ENCODE data around the gene RASGEF1B.
A peak's percentile ranks its signal among the peaks of the same experiment; 100 is the strongest.

RASGEF1B gene

GRCh38 chr4:81468678-81469077, 3.0 kb downstream of the RASGEF1B start:
- H3K27ac ChIP-seq, result no peak overlapping the region
- DNase-seq (ENCODE audit: low read depth, low spot score), result no peak

- H3K27ac ChIP-seq, result peak overlapping the region; percentile 74
- DNase-seq (ENCODE audit: low read depth, low spot score), result no peak
These were observed 4.1 kb downstream of the RASGEF1B start for GRCh38 chr4:81467672-81467964.

GRCh38 chr4:81466841-81467671, 4.7 kb downstream of the RASGEF1B start:
- DNase-seq (ENCODE audit: low read depth, low spot score), result peak; percentile 70
- H3K27ac ChIP-seq, result peak overlapping the region; percentile 74

GRCh38 chr4:81465406-81466340, 6.0 kb downstream of the RASGEF1B start:
- DNase-seq (ENCODE audit: low read depth, low spot score), result no peak
- H3K27ac ChIP-seq, result no peak overlapping the region

- no peak overlapping the region for H3K27ac ChIP-seq
- DNase-seq (ENCODE audit: low read depth, low spot score), result no peak
These were observed 10.9 kb downstream of the RASGEF1B start for GRCh38 chr4:81460834-81461233.

- no peak overlapping the region for H3K27ac ChIP-seq
- no peak for DNase-seq (ENCODE audit: low read depth, low spot score)
These were observed 11.5 kb downstream of the RASGEF1B start for GRCh38 chr4:81460191-81460701.

- DNase-seq (ENCODE audit: low read depth, low spot score), result no peak
- no peak overlapping the region for H3K27ac ChIP-seq
These were observed 12.5 kb downstream of the RASGEF1B start for GRCh38 chr4:81459228-81459627.

GRCh38 chr4:81457921-81458520, 13.7 kb downstream of the RASGEF1B start:
- DNase-seq (ENCODE audit: low read depth, low spot score), result no peak
- no peak overlapping the region for H3K27ac ChIP-seq

- no peak for DNase-seq (ENCODE audit: low read depth, low spot score)
- no peak overlapping the region for H3K27ac ChIP-seq
These were observed 14.4 kb downstream of the RASGEF1B start for GRCh38 chr4:81457345-81457744.

- DNase-seq (ENCODE audit: low read depth, low spot score), result no peak
- no peak overlapping the region for H3K27ac ChIP-seq
These were observed 15.8 kb downstream of the RASGEF1B start for GRCh38 chr4:81455897-81456296.

GRCh38 chr4:81454948-81455347, 16.8 kb downstream of the RASGEF1B start:
- peak overlapping the region; percentile 19 for H3K27ac ChIP-seq
- DNase-seq (ENCODE audit: low read depth, low spot score), result no peak

- no peak for DNase-seq (ENCODE audit: low read depth, low spot score)
- peak overlapping the region; percentile 19 for H3K27ac ChIP-seq
These were observed 17.2 kb downstream of the RASGEF1B start for GRCh38 chr4:81454499-81454898.

- no peak for DNase-seq (ENCODE audit: low read depth, low spot score)
- peak overlapping the region; percentile 40 for H3K27ac ChIP-seq
These were observed 18.7 kb downstream of the RASGEF1B start for GRCh38 chr4:81453024-81453423.

- no peak for DNase-seq (ENCODE audit: low read depth, low spot score)
These were observed 19.2 kb downstream of the RASGEF1B start for GRCh38 chr4:81452452-81453006.

GRCh38 chr4:81449015-81449414, 22.7 kb downstream of the RASGEF1B start:
- DNase-seq (ENCODE audit: low read depth, low spot score), result no peak
- H3K27ac ChIP-seq, result no peak overlapping the region

More at GRCh38 chr4:81452452-81453006, 19.2 kb downstream of the RASGEF1B start:
- peak overlapping the region; percentile 40 for H3K27ac ChIP-seq

GRCh38 chr4:81447566-81448229, 24.0 kb downstream of the RASGEF1B start:
- no peak for DNase-seq (ENCODE audit: low read depth, low spot score)
- no peak overlapping the region for H3K27ac ChIP-seq

GRCh38 chr4:81446634-81447033, 25.1 kb downstream of the RASGEF1B start:
- H3K27ac ChIP-seq, result no peak overlapping the region
- DNase-seq (ENCODE audit: low read depth, low spot score), result no peak

- no peak for DNase-seq (ENCODE audit: low read depth, low spot score)
- H3K27ac ChIP-seq, result no peak overlapping the region
These were observed 26.5 kb downstream of the RASGEF1B start for GRCh38 chr4:81445196-81445595.

- no peak overlapping the region for H3K27ac ChIP-seq
- DNase-seq (ENCODE audit: low read depth, low spot score), result no peak
These were observed 29.1 kb downstream of the RASGEF1B start for GRCh38 chr4:81442484-81443085.

All from epithelial cell of prostate (primary cell).